Endothelial cell (in vitro differentiated cells): ENCODE results near the gene HOXB2. TPM values are rescaled to one million over a fixed set of nuclear protein-coding genes. Genes with fewer than 3 reads are reported as not detected.

ENCODE experiments used
- DNase-seq: peaks from one replicate; pipeline ENCODE4 v3.0.0; 2021; ENCODE audit warnings: low spot score
- H3K27ac Mint-ChIP-seq: one replicate; pipeline ENCODE4 v1.8.0; 2021; ENCODE audit warnings: mixed read lengths, inconsistent platforms; ENCODE audit not compliant: unreplicated experiment
- H3K27me3 Mint-ChIP-seq: one replicate; pipeline ENCODE4 v1.8.0; 2021; ENCODE audit warnings: mild to moderate bottlenecking, moderate library complexity, mixed read lengths, inconsistent platforms; ENCODE audit not compliant: unreplicated experiment
- H3K36me3 Mint-ChIP-seq: one replicate; pipeline ENCODE4 v1.8.0; 2021; ENCODE audit warnings: mild to moderate bottlenecking, low read depth, mixed read lengths, inconsistent platforms; ENCODE audit not compliant: unreplicated experiment
- H3K4me1 Mint-ChIP-seq: one replicate; pipeline ENCODE4 v1.8.0; 2021; ENCODE audit warnings: mild to moderate bottlenecking, mixed read lengths, inconsistent platforms; ENCODE audit not compliant: unreplicated experiment
- H3K4me3 Mint-ChIP-seq: one replicate; pipeline ENCODE4 v1.8.0; 2021; ENCODE audit warnings: mild to moderate bottlenecking, mixed read lengths, inconsistent platforms; ENCODE audit not compliant: unreplicated experiment
- H3K9me3 Mint-ChIP-seq: one replicate; pipeline ENCODE4 v1.8.0; 2021; ENCODE audit warnings: mixed read lengths, inconsistent platforms; ENCODE audit not compliant: unreplicated experiment
- total RNA-seq: library from RNA; stranded (reverse); fragmentation: NEBNext Ultra II Directional; extraction: Animal tissue kit (Norgen Biotek cat#: 25700); gene quantifications from one replicate; pipeline ENCODE4 v1.2.1, GENCODE V29; 2021; ENCODE audit not compliant: unreplicated experiment
- TF ChIP-seq, protein P1 (sequence below): fragments of 200-600 bp; sonication (generic); IDR thresholded peaks from one replicate; pipeline ENCODE4 v1.5.0; 2021; ENCODE audit warnings: antibody characterized with exemption; ENCODE audit not compliant: unreplicated experiment

The HOXB2 gene
- total RNA-seq, 1 donor from 2014 or later: 5.6 TPM

DNA sequence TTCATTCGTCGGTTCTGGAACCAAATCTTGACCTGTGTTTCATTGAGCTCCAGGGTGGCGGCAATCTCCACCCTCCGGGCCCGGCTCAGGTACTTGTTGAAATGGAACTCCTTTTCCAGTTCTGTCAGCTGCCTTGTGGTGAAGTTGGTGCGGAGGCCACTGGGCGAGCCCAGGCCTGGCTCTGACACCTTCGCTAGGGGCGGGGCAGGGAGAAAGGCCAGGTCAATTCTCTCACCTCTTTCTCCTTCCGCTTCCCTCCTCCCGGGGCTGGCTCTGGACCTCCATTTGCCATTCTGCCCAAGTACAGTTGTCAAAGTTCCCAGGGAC is 15.3 kb downstream of the HOXB2 start:
- peaks cover 24% of the 10 kb centered on the region for H3K27me3 Mint-ChIP-seq
- H3K27ac Mint-ChIP-seq: no peak overlapping the region
- H3K36me3 Mint-ChIP-seq: no peaks in the 10 kb centered on the region
- TF ChIP-seq, protein P1, sequence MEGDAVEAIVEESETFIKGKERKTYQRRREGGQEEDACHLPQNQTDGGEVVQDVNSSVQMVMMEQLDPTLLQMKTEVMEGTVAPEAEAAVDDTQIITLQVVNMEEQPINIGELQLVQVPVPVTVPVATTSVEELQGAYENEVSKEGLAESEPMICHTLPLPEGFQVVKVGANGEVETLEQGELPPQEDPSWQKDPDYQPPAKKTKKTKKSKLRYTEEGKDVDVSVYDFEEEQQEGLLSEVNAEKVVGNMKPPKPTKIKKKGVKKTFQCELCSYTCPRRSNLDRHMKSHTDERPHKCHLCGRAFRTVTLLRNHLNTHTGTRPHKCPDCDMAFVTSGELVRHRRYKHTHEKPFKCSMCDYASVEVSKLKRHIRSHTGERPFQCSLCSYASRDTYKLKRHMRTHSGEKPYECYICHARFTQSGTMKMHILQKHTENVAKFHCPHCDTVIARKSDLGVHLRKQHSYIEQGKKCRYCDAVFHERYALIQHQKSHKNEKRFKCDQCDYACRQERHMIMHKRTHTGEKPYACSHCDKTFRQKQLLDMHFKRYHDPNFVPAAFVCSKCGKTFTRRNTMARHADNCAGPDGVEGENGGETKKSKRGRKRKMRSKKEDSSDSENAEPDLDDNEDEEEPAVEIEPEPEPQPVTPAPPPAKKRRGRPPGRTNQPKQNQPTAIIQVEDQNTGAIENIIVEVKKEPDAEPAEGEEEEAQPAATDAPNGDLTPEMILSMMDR: no peak
- no peaks in the 10 kb centered on the region for H3K9me3 Mint-ChIP-seq
- H3K4me1 Mint-ChIP-seq: peaks cover 21% of the 10 kb centered on the region
- no peak for DNase-seq
- H3K4me3 Mint-ChIP-seq: no peak overlapping the region

DNA sequence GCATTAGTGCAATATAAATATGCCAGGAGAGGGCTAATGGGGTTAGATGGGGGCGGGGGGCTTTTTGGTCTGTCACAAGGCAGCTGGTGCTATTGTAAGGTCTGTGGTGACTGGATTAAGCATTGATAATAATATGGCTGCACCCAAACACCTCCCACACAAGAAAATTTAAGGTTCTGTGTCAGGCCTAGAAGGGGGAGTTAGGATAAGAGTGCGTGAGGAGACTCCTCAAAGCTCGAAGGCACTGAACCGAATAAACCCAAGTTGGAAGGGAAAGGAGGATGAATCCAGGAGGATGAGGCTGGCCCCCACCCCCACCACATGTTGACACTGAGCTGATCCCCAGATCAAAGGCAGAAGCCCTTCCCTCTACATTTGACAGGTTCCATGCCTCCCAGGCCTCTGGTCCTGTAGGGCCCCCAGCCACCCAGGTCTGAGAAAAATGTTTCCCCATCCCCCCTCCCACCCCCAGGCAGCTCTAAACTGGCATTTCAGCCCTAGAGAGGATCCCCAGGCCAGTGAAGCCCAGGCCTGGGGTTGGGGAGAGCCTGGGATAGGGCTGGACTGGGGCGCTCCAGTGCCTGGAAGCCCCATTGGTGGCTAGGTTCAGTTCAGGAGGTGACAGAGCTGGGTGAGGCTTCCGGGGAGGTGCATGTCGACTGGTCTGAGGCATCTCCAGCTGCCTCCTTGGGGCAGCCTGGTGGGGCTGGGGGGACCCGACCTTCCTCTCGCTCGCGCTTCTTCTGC is 15.8 kb downstream of the HOXB2 start:
- Mint-ChIP-seq H3K4me1 (peaks cover 21% of the 10 kb centered on the region), H3K36me3 (no peaks in the 10 kb centered on the region), H3K4me3 (no peak overlapping the region), H3K27ac (no peak overlapping the region), H3K9me3 (no peaks in the 10 kb centered on the region), H3K27me3 (peaks cover 23% of the 10 kb centered on the region)
- DNase-seq: no peak
- TF ChIP-seq, protein P1: no peak

DNA sequence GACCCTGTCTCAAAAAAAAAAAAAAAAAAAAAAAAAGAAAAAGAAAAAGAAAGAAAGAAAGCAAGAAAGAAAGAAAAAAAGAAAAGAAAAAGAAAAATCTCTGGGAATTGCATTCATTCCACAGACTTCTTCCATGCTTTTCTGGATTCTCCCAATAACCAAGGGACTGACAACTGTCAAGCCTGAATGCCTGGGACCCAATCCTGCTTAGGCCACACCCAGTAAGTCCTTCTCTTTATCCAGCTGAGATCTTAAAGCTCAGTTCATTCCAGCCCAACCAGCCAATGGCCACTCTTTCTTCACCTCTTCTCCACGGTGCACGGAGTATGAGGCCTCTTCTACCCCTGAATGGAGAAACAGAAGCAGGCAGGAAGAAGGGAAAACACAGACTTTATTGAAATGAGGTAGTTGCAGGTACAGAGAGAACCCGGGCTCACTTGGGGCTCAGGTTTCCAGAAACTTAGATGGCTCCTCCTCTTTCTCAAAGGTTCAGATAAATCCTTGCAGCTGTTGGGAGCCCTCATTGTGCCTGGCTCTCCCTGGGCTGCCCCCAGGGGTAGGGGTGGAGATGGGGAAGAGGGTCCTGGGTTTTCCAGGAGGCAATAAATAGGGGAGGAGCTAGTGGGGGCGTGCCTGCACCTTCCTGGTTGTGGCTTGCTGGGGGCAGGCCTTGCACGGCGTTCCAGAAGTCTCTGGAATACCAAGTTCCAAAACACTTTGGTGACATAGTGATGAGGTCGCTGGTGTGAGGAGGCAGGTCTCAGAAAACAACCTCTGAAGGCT is 16.6 kb downstream of the HOXB2 start:
- H3K4me3 Mint-ChIP-seq: no peak overlapping the region
- H3K4me1 Mint-ChIP-seq: peaks cover 21% of the 10 kb centered on the region
- DNase-seq: no peak
- no peak overlapping the region for H3K27ac Mint-ChIP-seq
- H3K36me3 Mint-ChIP-seq: no peaks in the 10 kb centered on the region
- peaks cover 22% of the 10 kb centered on the region for H3K27me3 Mint-ChIP-seq
- no peaks in the 10 kb centered on the region for H3K9me3 Mint-ChIP-seq
- TF ChIP-seq, protein P1: no peak

DNA sequence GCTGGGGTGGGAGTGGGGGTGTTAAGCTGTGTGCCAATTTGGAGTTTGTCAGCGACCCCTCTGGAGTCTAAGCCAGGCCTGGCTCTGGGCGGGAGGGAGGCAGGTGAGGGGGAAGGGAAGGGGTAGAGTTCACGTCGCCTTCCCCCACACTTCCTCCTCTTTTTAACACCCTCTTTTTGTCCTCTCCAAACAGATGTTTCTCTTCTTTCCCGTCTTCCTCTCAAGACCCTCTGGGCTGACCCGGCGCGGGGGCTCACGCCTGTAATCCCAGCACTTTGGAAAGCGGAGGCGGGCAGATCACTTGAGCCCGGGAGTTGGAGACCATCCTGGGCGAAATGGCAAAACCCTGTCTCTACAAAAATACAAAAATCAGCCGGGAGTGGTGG is 17.4 kb downstream of the HOXB2 start:
- TF ChIP-seq, protein P1: no peak
- Mint-ChIP-seq H3K27me3 (peaks cover 20% of the 10 kb centered on the region), H3K36me3 (no peaks in the 10 kb centered on the region), H3K9me3 (no peaks in the 10 kb centered on the region), H3K4me3 (no peak overlapping the region), H3K4me1 (peaks cover 21% of the 10 kb centered on the region), H3K27ac (no peak overlapping the region)
- DNase-seq: no peak
